B cell (primary cell): ENCODE data around the gene PITPNM3.

Experiments
- CTCF ChIP-seq: fragments of 200-600 bp; IDR thresholded peaks from one replicate; pipeline ENCODE4 v1.8.0; 2022; ENCODE audit warnings: antibody characterized with exemption, mild to moderate bottlenecking
- EZH2 ChIP-seq: IDR thresholded peaks from 2 replicates; pipeline ENCODE4 v1.6.1; 2012; ENCODE audit warnings: borderline replicate concordance, low read depth, mild to moderate bottlenecking, moderate library complexity, low read length; ENCODE audit not compliant: insufficient read depth, poor library complexity, severe bottlenecking

GRCh38 chr17:6551869-6552531 lies 4.4 kb downstream of the PITPNM3 start:
- no peak for TF ChIP-seq CTCF
- no peak for TF ChIP-seq EZH2
